ENCODE results near the gene OSBPL2. TPM values are rescaled to one million over a fixed set of nuclear protein-coding genes. Genes with fewer than 3 reads are reported as not detected.

OSBPL2 gene
- total and polyA plus RNA-seq, 7 donors: 9.6 to 30.9 (median 22.8) TPM

DNA sequence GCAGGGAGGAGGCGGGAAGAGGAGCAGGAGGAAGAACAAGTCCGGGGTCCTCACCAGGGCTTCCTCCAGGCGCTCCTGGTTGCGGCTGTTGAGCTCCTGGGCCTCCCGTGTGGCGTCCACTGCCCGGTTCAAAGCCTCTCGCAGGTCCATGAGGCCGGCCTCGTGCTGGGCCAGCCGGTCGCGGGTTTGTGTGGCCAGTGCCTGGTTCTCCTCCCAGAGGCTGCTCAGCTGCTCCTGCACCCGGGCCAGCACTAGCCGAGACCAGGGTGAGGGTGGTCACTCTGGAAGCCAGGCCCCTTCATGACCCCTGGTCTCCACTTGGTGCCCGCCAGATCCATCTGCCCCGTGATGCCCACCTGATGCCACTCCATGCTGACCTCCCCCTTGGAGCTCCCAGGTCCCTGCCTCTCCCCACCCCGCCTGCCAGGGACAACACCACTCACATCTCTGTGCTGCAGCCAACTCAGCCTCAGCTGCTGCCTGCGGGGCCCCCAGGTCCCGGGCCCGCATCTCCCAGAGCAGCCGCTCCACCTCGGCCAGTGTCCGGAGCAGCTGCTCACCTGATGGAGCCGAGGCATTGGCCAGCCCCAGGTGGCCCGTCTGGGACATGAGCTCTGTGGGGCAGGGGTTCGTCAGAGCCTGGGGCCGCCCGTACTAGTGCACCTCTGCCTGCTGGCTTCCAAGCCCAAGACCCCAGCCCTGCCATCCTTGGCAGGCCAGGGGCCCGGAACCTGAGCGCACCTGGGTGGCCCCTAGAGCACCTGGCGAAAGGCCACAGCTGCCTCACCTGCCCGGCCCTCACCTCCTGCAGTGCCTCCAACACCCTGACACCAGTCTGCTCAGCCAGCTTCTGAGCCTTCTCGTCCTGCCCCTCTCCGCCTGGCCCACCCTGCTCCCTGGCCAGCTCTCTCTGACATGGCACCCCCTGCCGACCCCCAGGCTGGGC lies 80.4 kb downstream of the OSBPL2 start:
- no peak for DNase-seq
- Histone ChIP-seq H3K4me3 (no peak overlapping the region), H3K4me1 (no peaks in the 10 kb centered on the region), H3K27ac (no peak overlapping the region), H3K27me3 (ENCODE audit: insufficient read depth in 3 of 3, low read length in 2 of 3) (no peaks in the 10 kb centered on the region), H3K36me3 (ENCODE audit: insufficient read depth in 1 of 2, low read depth in 1 of 2) (peaks cover 0 to 59% of the 10 kb centered on the region in 2 donors), H3K9me3 (no peaks in the 10 kb centered on the region)
- intact Hi-C loops (cut with DNase I): no loop called here
- TF ChIP-seq, protein P1, sequence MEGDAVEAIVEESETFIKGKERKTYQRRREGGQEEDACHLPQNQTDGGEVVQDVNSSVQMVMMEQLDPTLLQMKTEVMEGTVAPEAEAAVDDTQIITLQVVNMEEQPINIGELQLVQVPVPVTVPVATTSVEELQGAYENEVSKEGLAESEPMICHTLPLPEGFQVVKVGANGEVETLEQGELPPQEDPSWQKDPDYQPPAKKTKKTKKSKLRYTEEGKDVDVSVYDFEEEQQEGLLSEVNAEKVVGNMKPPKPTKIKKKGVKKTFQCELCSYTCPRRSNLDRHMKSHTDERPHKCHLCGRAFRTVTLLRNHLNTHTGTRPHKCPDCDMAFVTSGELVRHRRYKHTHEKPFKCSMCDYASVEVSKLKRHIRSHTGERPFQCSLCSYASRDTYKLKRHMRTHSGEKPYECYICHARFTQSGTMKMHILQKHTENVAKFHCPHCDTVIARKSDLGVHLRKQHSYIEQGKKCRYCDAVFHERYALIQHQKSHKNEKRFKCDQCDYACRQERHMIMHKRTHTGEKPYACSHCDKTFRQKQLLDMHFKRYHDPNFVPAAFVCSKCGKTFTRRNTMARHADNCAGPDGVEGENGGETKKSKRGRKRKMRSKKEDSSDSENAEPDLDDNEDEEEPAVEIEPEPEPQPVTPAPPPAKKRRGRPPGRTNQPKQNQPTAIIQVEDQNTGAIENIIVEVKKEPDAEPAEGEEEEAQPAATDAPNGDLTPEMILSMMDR (IDR thresholded peaks at IDR 0.05): no peak
- 87 to 90% (median 89%) methylated on average over 35 to 36 of the region's 36 CpGs for WGBS, 3 donors
- ATAC-seq: no peak

DNA sequence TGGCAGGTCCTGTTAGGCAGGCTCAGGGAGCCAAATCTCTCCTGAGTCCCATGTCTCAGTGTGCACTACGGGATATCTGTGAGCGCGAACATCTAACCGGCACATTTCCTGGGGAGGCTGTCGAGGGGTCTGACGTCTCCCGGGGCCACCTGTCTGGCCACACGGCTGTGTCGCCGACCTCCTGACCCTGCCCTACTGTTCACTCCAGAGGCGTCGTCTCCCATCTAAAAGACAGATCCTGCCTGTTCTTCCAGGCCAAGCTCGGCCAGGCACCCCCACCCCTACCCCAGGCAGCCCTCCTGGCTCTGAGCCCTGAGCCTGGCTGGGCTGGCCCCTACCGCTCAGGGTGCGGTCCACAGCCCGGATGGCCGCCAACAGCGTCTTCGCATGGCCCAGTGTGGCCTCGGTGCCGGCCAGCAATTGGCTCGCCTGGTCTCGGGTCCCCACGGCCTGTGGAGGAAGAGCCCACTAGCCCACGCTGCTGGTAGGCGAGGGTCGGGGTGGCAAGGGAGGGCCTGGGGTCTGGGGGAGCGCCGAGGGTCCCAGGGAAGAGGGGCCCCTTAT lies 81.1 kb downstream of the OSBPL2 start:
- DNase-seq: peak in 1 of 2 donors; percentile 35
- H3K9me3 ChIP-seq: no peaks in the 10 kb centered on the region
- no peaks in the 10 kb centered on the region for H3K27me3 ChIP-seq (ENCODE audit: insufficient read depth in 3 of 3, low read length in 2 of 3)
- no peak overlapping the region for H3K27ac ChIP-seq
- WGBS, 3 donors: 79 to 84% (median 82%) methylated on average over 29 of the region's 29 CpGs
- TF ChIP-seq, protein P1 (IDR thresholded peaks at IDR 0.05): no peak
- intact Hi-C loops (cut with DNase I): no loop called here
- no peaks in the 10 kb centered on the region for H3K4me1 ChIP-seq
- H3K4me3 ChIP-seq: no peak overlapping the region
- ATAC-seq: no peak
- H3K36me3 ChIP-seq (ENCODE audit: insufficient read depth in 1 of 2, low read depth in 1 of 2): peaks cover 0 to 60% of the 10 kb centered on the region in 2 donors

DNA sequence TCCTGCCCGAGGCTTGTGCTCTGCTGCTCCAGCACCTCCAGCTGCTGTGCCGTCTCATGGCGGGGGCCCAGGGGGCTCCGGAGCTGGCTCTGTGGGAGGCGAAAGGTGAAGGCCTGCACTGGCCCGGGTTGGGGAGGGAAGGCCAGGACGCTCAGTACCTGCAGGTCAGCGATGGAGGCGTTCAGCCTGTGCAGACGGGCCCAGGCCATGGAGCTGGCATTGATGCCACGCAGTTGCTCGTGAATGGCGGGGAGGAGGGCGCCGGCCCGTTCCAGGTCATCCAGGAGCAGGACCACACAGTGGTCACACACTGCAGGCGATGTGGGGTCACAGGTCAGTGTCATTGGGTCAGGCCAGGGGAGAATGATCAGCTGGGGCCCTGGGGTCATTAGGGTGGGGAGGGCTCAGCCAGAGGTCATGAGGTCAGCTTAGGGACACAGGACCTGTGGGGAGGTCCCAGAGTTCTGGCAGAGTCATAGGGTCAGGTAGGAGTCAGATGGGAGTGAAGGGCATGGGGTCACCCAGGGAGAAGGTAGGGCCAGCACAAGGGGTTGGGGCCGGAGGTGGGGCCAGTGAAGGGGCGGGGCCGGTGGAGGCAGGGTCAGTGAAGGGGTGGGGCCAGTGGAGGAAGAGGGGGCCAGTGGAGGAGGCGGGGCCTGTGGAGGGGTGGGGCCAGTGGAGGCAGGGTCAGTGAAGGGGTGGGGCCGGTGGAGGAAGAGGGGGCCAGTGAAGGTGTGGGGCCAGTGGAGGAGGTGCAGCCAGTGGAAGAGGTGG lies 82.4 kb downstream of the OSBPL2 start:
- Histone ChIP-seq H3K4me1 (no peaks in the 10 kb centered on the region), H3K27me3 (ENCODE audit: insufficient read depth in 3 of 3, low read length in 2 of 3) (no peaks in the 10 kb centered on the region), H3K4me3 (no peak overlapping the region), H3K36me3 (ENCODE audit: insufficient read depth in 1 of 2, low read depth in 1 of 2) (peaks cover 0 to 59% of the 10 kb centered on the region in 2 donors), H3K27ac (no peak overlapping the region), H3K9me3 (no peaks in the 10 kb centered on the region)
- DNase-seq (peak in 1 of 2 donors; percentile 24), ATAC-seq (peak in 3 of 4 donors; percentile 7 to 39 (median 39))
- TF ChIP-seq, protein P1 (IDR thresholded peaks at IDR 0.05): no peak
- intact Hi-C loops (cut with DNase I): no loop called here
- 91 to 94% (median 94%) methylated on average over 21 to 22 of the region's 22 CpGs for WGBS, 3 donors

DNA sequence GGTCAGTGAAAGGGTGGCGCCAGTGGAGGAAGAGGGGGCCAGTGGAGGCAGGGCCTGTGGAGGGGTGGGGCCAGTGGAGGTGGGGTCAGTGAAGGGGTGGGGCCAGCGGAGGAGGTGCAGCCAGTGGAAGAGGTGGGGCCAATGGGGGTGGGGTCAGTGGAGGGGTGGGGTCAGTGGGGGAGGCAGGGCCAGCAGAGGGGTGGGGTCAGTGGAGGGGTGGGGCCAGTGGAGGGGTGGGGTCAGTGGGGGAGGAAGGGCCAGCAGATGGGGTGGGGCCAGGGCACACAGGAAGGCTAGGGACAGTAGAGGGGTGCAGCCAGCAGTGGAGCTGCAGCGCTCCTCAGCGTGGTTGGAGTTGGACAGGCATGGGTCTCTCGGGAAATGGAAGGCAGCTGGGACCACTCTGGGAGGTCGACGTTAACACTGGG lies 83.2 kb downstream of the OSBPL2 start:
- Histone ChIP-seq H3K4me1 (no peaks in the 10 kb centered on the region), H3K27ac (no peak overlapping the region), H3K9me3 (no peaks in the 10 kb centered on the region), H3K27me3 (ENCODE audit: insufficient read depth in 3 of 3, low read length in 2 of 3) (no peaks in the 10 kb centered on the region), H3K4me3 (no peak overlapping the region), H3K36me3 (ENCODE audit: insufficient read depth in 1 of 2, low read depth in 1 of 2) (peaks cover 0 to 59% of the 10 kb centered on the region in 2 donors)
- DNase-seq: peak in 1 of 2 donors; percentile 24
- intact Hi-C loops (cut with DNase I): no loop called here
- 77 to 88% (median 88%) methylated on average over 6 to 7 of the region's 7 CpGs for WGBS, 3 donors
- ATAC-seq: peak in 3 of 4 donors; percentile 36 to 66 (median 59)
- TF ChIP-seq, protein P1 (IDR thresholded peaks at IDR 0.05): no peak

All from psoas muscle (tissue), 8 donors.